ENCODE results near the gene VPS37C. TPM values are rescaled to one million over a fixed set of nuclear protein-coding genes. Genes with fewer than 3 reads are reported as not detected.
A peak's percentile ranks its signal among the peaks of the same experiment; 100 is the strongest.

VPS37C gene
- total RNA-seq, 1 donor from 2014 or later, result 9.9 TPM

DNA sequence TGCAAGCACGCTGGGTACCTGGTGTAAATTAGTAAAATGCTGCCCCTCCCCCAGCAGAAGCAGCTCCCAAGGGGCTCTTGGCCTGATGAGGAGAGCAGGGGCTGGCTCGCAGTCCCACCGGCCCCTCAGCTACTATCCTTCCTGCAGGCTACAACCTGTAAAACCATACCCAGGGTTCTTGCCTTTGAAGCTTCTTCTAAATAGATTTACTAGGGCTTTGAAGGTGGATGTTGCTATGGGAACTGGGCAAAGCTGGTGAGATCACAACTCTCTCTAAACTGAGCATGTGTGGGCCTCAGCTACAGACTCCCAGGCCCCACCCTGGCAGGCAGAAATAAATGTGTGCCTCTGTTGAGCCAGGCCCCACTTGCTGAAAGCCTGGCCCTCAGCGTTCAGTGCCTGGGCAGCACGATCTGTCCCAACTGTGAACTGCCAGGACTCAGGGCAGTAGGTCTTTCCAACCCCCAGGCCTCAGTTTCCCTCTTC is 40.5 kb downstream of the VPS37C start:
- TF ChIP-seq, protein P1, sequence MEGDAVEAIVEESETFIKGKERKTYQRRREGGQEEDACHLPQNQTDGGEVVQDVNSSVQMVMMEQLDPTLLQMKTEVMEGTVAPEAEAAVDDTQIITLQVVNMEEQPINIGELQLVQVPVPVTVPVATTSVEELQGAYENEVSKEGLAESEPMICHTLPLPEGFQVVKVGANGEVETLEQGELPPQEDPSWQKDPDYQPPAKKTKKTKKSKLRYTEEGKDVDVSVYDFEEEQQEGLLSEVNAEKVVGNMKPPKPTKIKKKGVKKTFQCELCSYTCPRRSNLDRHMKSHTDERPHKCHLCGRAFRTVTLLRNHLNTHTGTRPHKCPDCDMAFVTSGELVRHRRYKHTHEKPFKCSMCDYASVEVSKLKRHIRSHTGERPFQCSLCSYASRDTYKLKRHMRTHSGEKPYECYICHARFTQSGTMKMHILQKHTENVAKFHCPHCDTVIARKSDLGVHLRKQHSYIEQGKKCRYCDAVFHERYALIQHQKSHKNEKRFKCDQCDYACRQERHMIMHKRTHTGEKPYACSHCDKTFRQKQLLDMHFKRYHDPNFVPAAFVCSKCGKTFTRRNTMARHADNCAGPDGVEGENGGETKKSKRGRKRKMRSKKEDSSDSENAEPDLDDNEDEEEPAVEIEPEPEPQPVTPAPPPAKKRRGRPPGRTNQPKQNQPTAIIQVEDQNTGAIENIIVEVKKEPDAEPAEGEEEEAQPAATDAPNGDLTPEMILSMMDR (IDR thresholded peaks at IDR 0.05), result no peak
- TF ChIP-seq EZH2 (IDR thresholded peaks at IDR 0.05) (no peak), EZH2phosphoT487 (IDR thresholded peaks at IDR 0.05) (no peak)
- H3F3A ChIP-seq (ENCODE audit: low read depth), result peaks cover under 1% of the 10 kb centered on the region
- peaks cover 32% of the 10 kb centered on the region for H3K4me1 Mint-ChIP-seq
- peaks cover 9% of the 10 kb centered on the region for H3K27me3 Mint-ChIP-seq (ENCODE audit: insufficient read depth, low read depth)
- no peak overlapping the region for H3K4me3 ChIP-seq
- H3K27ac Mint-ChIP-seq, result peak overlapping the region; percentile 97
- H3K4me3 Mint-ChIP-seq, result no peak overlapping the region
- H3K27me3 ChIP-seq, result no peaks in the 10 kb centered on the region
- H3K9me3 Mint-ChIP-seq, result no peaks in the 10 kb centered on the region
- H3K36me3 ChIP-seq, result no peaks in the 10 kb centered on the region
- no peaks in the 10 kb centered on the region for H3K79me2 ChIP-seq (ENCODE audit: low read depth)
- H3K4me1 ChIP-seq, result peaks cover 14% of the 10 kb centered on the region
- DNase-seq (ENCODE audit: low spot score), result no peak
- no peak overlapping the region for H3K9ac ChIP-seq
- H3K4me2 ChIP-seq, result no peak overlapping the region
- H2AFZ ChIP-seq (replicated peaks), result no peak overlapping the region
- H4K20me1 ChIP-seq (ENCODE audit: low read depth), result no peaks in the 10 kb centered on the region
- peaks cover 2% of the 10 kb centered on the region for H3K36me3 Mint-ChIP-seq
- H3K9me3 ChIP-seq (ENCODE audit: low read depth), result no peaks in the 10 kb centered on the region
- H3K27ac ChIP-seq, result no peak overlapping the region

DNA sequence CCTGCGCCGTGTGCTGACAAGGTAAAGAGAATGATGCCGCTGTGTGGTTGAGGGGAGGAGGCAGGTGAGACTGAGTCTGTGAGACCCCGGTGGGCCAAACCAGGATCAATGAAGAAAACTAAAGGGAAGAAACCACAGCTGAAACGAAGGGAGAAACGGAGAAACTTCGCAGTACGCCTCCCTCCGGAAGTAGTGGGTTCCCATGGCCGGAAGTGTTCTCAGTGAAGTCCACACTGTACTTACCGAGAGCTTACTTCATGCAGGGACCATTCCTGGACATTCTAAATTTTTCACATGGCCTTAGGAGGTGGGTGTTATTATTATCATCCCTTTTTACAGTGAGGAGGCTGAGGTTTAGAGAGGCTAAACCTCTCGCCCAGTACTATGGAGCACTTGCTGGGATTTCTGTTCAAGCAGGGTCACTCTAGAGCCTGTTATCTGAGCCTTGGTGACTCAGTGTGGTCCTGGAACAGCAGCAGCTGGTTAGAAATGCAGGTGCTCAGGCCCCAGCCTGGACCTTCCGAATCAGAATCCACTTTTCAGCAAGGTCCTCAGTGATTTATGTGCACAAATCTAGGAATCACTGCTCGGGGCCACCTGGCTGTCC is 41.0 kb downstream of the VPS37C start:
- Histone ChIP-seq H3K27ac (no peak overlapping the region), H3K4me3 (no peak overlapping the region), H3K79me2 (ENCODE audit: low read depth) (no peaks in the 10 kb centered on the region), H3F3A (ENCODE audit: low read depth) (no peaks in the 10 kb centered on the region), H3K4me2 (no peak overlapping the region), H3K9ac (no peak overlapping the region), H3K27me3 (no peaks in the 10 kb centered on the region), H4K20me1 (ENCODE audit: low read depth) (no peaks in the 10 kb centered on the region), H3K9me3 (ENCODE audit: low read depth) (no peaks in the 10 kb centered on the region), H3K4me1 (peaks cover 14% of the 10 kb centered on the region), H2AFZ (replicated peaks) (no peak overlapping the region), H3K36me3 (no peaks in the 10 kb centered on the region)
- peaks cover 31% of the 10 kb centered on the region for H3K4me1 Mint-ChIP-seq
- peaks cover 9% of the 10 kb centered on the region for H3K27me3 Mint-ChIP-seq (ENCODE audit: insufficient read depth, low read depth)
- DNase-seq (ENCODE audit: low spot score), result no peak
- no peak overlapping the region for H3K4me3 Mint-ChIP-seq
- peak overlapping the region; percentile 80 for H3K27ac Mint-ChIP-seq
- no peaks in the 10 kb centered on the region for H3K9me3 Mint-ChIP-seq
- peaks cover 2% of the 10 kb centered on the region for H3K36me3 Mint-ChIP-seq
- TF ChIP-seq, protein P1 (IDR thresholded peaks at IDR 0.05), result no peak
- TF ChIP-seq EZH2phosphoT487 (IDR thresholded peaks at IDR 0.05), result no peak
- TF ChIP-seq EZH2 (IDR thresholded peaks at IDR 0.05), result no peak

DNA sequence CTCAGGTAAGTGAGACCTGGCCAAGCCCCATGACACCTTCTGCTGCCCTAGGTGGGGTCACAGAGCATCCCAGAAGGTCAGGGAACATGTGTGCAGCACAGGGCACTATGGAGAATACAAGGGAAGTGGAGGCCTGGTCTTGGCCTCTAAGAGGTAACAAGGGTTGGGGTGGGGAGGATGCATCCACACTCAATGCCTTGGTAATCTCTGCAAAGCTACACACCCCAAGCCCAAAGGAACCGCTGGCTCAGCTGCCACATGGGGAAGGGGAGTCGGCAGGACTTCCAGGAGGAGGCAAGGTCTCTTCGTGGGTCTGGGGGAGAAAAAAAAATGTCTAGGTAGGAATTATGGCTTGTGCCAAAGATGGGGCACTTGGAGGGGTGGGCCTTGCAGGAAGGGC is 41.7 kb downstream of the VPS37C start:
- Histone ChIP-seq H3F3A (ENCODE audit: low read depth) (no peaks in the 10 kb centered on the region), H3K9me3 (ENCODE audit: low read depth) (no peaks in the 10 kb centered on the region), H2AFZ (replicated peaks) (no peak overlapping the region), H3K27ac (no peak overlapping the region), H3K9ac (no peak overlapping the region), H3K36me3 (no peaks in the 10 kb centered on the region), H3K4me2 (no peak overlapping the region), H3K4me1 (peaks cover 8% of the 10 kb centered on the region), H4K20me1 (ENCODE audit: low read depth) (no peaks in the 10 kb centered on the region), H3K79me2 (ENCODE audit: low read depth) (no peaks in the 10 kb centered on the region), H3K4me3 (no peak overlapping the region), H3K27me3 (no peaks in the 10 kb centered on the region)
- H3K9me3 Mint-ChIP-seq, result no peaks in the 10 kb centered on the region
- H3K36me3 Mint-ChIP-seq, result peaks cover 2% of the 10 kb centered on the region
- TF ChIP-seq EZH2 (IDR thresholded peaks at IDR 0.05), result no peak
- no peak for TF ChIP-seq EZH2phosphoT487 (IDR thresholded peaks at IDR 0.05)
- TF ChIP-seq, protein P1 (IDR thresholded peaks at IDR 0.05), result no peak
- DNase-seq (ENCODE audit: low spot score), result no peak
- peaks cover 7% of the 10 kb centered on the region for H3K27me3 Mint-ChIP-seq (ENCODE audit: insufficient read depth, low read depth)
- peak overlapping the region; percentile 8 for H3K4me3 Mint-ChIP-seq
- peaks cover 24% of the 10 kb centered on the region for H3K4me1 Mint-ChIP-seq
- H3K27ac Mint-ChIP-seq, result peak overlapping the region; percentile 80
